HepG2 (cell line): ENCODE measurements around the gene SUMO1. TPM values are rescaled to one million over a fixed set of nuclear protein-coding genes. Genes with fewer than 3 reads are reported as not detected.
A peak's percentile ranks its signal among the peaks of the same experiment; 100 is the strongest.

Source experiments
- ATAC-seq: fragments of 200-7000 bp; cut with Tn5 transposase; 3 replicates; pipeline ENCODE4 v1.9.1; 2020; ENCODE audit warnings: mild to moderate bottlenecking, moderate library complexity
- BruUV-seq: library from RNA; stranded (reverse); fragments of 400-500 nt; replicated peaks from 2 replicates; lab custom pipeline; 2021; lab: Mats Ljungman, UMichigan
- CTCF ChIA-PET: fragments of 300-600 bp; formaldehyde crosslinking; extraction: SDS; loops from one replicate; lab custom pipeline; 2021; ENCODE audit warnings: low total read pairs, inconsistent platforms, low intra/inter-chr PET ratio; lab: Yijun Ruan, JAX
- POLR2A ChIA-PET: fragments of 350-600 bp; sonication (Branson Sonifier 250); formaldehyde crosslinking; loops from one replicate; lab custom pipeline; 2020; ENCODE audit warnings: antibody characterized with exemption, inconsistent platforms; lab: Yijun Ruan, JAX
- DNase-seq: peaks from one replicate; pipeline ENCODE4 v3.0.0-alpha.2; 2015; ENCODE audit warnings: low spot score
- FAIRE-seq: peaks from 3 replicates; lab custom pipeline; 2011; peaks lifted over from hg19 to GRCh38; lab: Jason Lieb, UNC
- H2AFZ ChIP-seq: one replicate; pipeline ENCODE4 v1.6.1; 2011; ENCODE audit warnings: low read length, inconsistent platforms
- H3K27ac ChIP-seq: fragments of 300-600 bp; 3 replicates; pipeline ENCODE4 v1.8.0; 2011; ENCODE audit warnings: mixed run types, mild to moderate bottlenecking, mixed read lengths, low read length, inconsistent platforms; ENCODE audit not compliant: insufficient read depth; ENCODE audit errors: extremely low read length
- H3K27me3 ChIP-seq, 2 experiments: fragments of 200-600 bp in 1 of 2; 2 replicates in 1 of 2; 3 replicates in 1 of 2; pipeline versions ENCODE4 v1.6.0 to v1.8.0; 2011; ENCODE audit warnings: low read length in 2 of 2, mild to moderate bottlenecking in 2 of 2, moderate library complexity in 2 of 2, inconsistent platforms in 1 of 2; ENCODE audit not compliant: insufficient read depth in 2 of 2, control insufficient read depth in 1 of 2
- H3K36me3 ChIP-seq, 2 experiments: fragments of 200-600 bp in 1 of 2; replicated peaks in 1 of 2; 2 replicates in 1 of 2; 3 replicates in 1 of 2; pipeline versions ENCODE4 v1.5.1 to v1.8.0; 2011; ENCODE audit warnings: low read length in 2 of 2, inconsistent platforms in 1 of 2; ENCODE audit not compliant: insufficient read depth in 2 of 2, control insufficient read depth in 1 of 2
- H3K4me1 ChIP-seq: 2 replicates; pipeline ENCODE4 v1.5.1; 2012; ENCODE audit warnings: low read length, inconsistent platforms; ENCODE audit not compliant: insufficient read depth
- H3K4me2 ChIP-seq: 2 replicates; pipeline ENCODE4 v1.6.0; 2011; ENCODE audit warnings: low read depth, low read length, inconsistent platforms
- H3K4me3 ChIP-seq, 3 experiments: fragments of 200-600 bp in 1 of 3; sonication (generic), shearing (Covaris generic) in 1 of 3; replicated peaks in 1 of 3; 2 replicates each; pipeline ENCODE4 v1.5.1; 2011 to 2016; ENCODE audit warnings: low read length in 3 of 3, inconsistent platforms in 2 of 3, low read depth in 2 of 3, mild to moderate bottlenecking in 2 of 3, control low read depth in 1 of 3, mixed read lengths in 1 of 3; ENCODE audit not compliant: insufficient read depth in 1 of 3
- H3K79me2 ChIP-seq: one replicate; pipeline ENCODE4 v1.6.1; 2011; ENCODE audit warnings: low read length, inconsistent platforms; ENCODE audit not compliant: insufficient read depth
- H3K9ac ChIP-seq: 2 replicates; pipeline ENCODE4 v1.6.0; 2011; ENCODE audit warnings: mild to moderate bottlenecking, low read depth, low read length, inconsistent platforms; ENCODE audit not compliant: insufficient read depth
- H3K9me3 ChIP-seq: 2 replicates; pipeline ENCODE4 v1.5.1; 2012; ENCODE audit warnings: mild to moderate bottlenecking, low read length
- H4K20me1 ChIP-seq: 2 replicates; pipeline ENCODE4 v1.6.0; 2011; ENCODE audit warnings: inconsistent platforms, mild to moderate bottlenecking, low read length, moderate library complexity; ENCODE audit not compliant: insufficient read depth
- ATF7 ChIP-seq, 2 experiments: fragments of 450-650 bp in 1 of 2; sonication (generic) in 1 of 2; formaldehyde crosslinking in 1 of 2; IDR thresholded peaks; 2 replicates each; pipeline versions ENCODE4 v1.4.0 to v1.6.1; 2016 to 2020; ENCODE audit warnings: antibody characterized with exemption in 1 of 2, mild to moderate bottlenecking in 1 of 2, missing genetic modification reagents in 1 of 2
- MATR3 ChIP-seq: sonication (generic); formaldehyde crosslinking; IDR thresholded peaks from 2 replicates; pipeline ENCODE4 v1.4.0; 2020; ENCODE audit warnings: missing genetic modification reagents
- NFKBIZ ChIP-seq: IDR thresholded peaks from 2 replicates; pipeline ENCODE4 v1.6.1; 2018; ENCODE audit warnings: missing genetic modification reagents, missing compliant biosample characterization
- SP4 ChIP-seq: sonication (generic); formaldehyde crosslinking; IDR thresholded peaks from 2 replicates; pipeline ENCODE4 v1.8.1; 2023; ENCODE audit warnings: mild to moderate bottlenecking, missing genetic modification reagents
- ZNF558 ChIP-seq: sonication (generic); formaldehyde crosslinking; IDR thresholded peaks from 2 replicates; pipeline ENCODE4 v1.9.0; 2022; ENCODE audit warnings: mild to moderate bottlenecking, missing genetic modification reagents, borderline replicate concordance
- ZNF589 ChIP-seq: sonication (generic); formaldehyde crosslinking; conservative IDR thresholded peaks from 2 replicates; pipeline ENCODE4 v1.8.0; 2022; ENCODE audit warnings: mild to moderate bottlenecking, moderate library complexity, missing genetic modification reagents
- ZNF773 ChIP-seq: sonication (generic); formaldehyde crosslinking; IDR thresholded peaks from 2 replicates; pipeline ENCODE4 v1.4.0; 2020; ENCODE audit warnings: missing genetic modification reagents, borderline replicate concordance
- ZNF816 ChIP-seq: sonication (generic); formaldehyde crosslinking; IDR thresholded peaks from 2 replicates; pipeline ENCODE4 v1.8.0; 2022; ENCODE audit warnings: missing genetic modification reagents, mild to moderate bottlenecking, borderline replicate concordance
- WGBS: methylation state at CpG from one replicate; pipeline ENCODE4 v1.1.6; 2017; ENCODE audit warnings: low lambda C conversion rate; 5-methylcytosine and 5-hydroxymethylcytosine counted together
- in situ Hi-C: cut with HindIII; loops from 2 replicates; pipeline ENCODE4 v1.10.0; 2017; ENCODE audit warnings: low pct_unique_long_range_greater_than_20kb; ENCODE audit not compliant: extremely low pct_ligation_motif_present
- intact Hi-C: fragments of 100-400 bp; cut with micrococcal nuclease; formaldehyde crosslinking; loops from one replicate; pipeline ENCODE4 v1.10.0; 2022; ENCODE audit not compliant: unreplicated experiment
- polyA plus RNA-seq, 8 experiments: library from polyadenylated mRNA; depleted of rRNA in 3 of 8; stranded (reverse) in 7 of 8; unstranded in 1 of 8; fragments of >200 nt; fragmentation: Illumina TruSeq in 4 of 8; extraction: Trizol in 4 of 8; gene quantifications; 2 replicates each; pipeline versions ENCODE4 v1.2.1 to v1.2.3, GENCODE V29; 2011 to 2016; ENCODE audit warnings: low read depth in 4 of 8, missing spikeins in 1 of 8, mixed read lengths in 1 of 8; ENCODE audit not compliant: insufficient read depth in 1 of 8
- total RNA-seq, 5 experiments: library from RNA; depleted of rRNA; stranded (reverse); fragments of >200 nt; fragmentation: Illumina TruSeq; extraction: Trizol; gene quantifications; 2 replicates each; pipeline ENCODE4 v1.2.3, GENCODE V29; 2016; ENCODE audit warnings: low read depth in 1 of 5
- TF ChIP-seq, protein P1 (sequence below): sonication (generic); formaldehyde crosslinking; IDR thresholded peaks from 2 replicates; pipeline ENCODE4 v1.5.1; 2020; ENCODE audit warnings: mild to moderate bottlenecking, missing genetic modification reagents, borderline replicate concordance

Gene SUMO1
- total and polyA plus RNA-seq, 2 of the 13 experiments (the other 11 are each of a cell fraction or from before 2014, with no cell fraction given) = 101 to 173 TPM

DNA sequence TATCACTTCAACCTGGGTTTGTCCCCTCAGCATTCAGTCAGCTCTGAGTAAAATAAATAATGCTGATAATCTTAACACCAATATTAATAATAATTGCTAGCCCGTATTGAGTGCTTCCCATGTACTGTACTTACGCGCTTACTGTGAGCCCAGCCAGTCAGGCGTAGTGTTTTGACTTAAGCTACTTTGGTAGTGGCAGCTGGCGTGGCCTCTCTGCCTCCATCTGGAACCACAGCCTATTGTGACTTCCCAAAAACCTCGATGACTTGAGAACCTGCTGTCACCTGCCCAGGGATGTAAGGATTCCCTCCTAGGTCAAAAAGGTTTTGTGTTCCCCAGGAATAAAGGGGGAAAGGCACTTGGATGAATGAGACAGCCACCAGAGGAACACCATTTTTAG, 53.2 kb downstream of the SUMO1 start:
- intact Hi-C loops = no loop called here
- ATAC-seq = no peak
- no peak overlapping the region for H3K27ac ChIP-seq
- in situ Hi-C loops = loop anchor here (10.0 kb wide), 1 partner anchor 390 kb away; no protein-coding TSS in a partner anchor
- 67% methylated on average over 6 of the region's 6 CpGs for WGBS
- no peaks in the 10 kb centered on the region for H4K20me1 ChIP-seq
- no peak for DNase-seq
- no peak for TF ChIP-seq ZNF816 (CRISPR knock-in tag)
- TF ChIP-seq ZNF773 (CRISPR knock-in tag) = no peak
- TF ChIP-seq SP4 (CRISPR knock-in tag) = no peak
- no peaks in the 10 kb centered on the region for H3K36me3 ChIP-seq
- ChIA-PET CTCF (no interaction called here), POLR2A (no interaction called here)
- no peaks in the 10 kb centered on the region for H3K79me2 ChIP-seq
- H3K27me3 ChIP-seq = no peaks in the 10 kb centered on the region
- FAIRE-seq = no peak
- H2AFZ ChIP-seq = no peak overlapping the region
- no TSS peak for BruUV-seq
- peaks cover 42% of the 10 kb centered on the region for H3K4me1 ChIP-seq
- H3K9ac ChIP-seq = no peak overlapping the region
- H3K4me3 ChIP-seq = no peak overlapping the region
- no peak overlapping the region for H3K4me2 ChIP-seq
- H3K9me3 ChIP-seq = no peaks in the 10 kb centered on the region

DNA sequence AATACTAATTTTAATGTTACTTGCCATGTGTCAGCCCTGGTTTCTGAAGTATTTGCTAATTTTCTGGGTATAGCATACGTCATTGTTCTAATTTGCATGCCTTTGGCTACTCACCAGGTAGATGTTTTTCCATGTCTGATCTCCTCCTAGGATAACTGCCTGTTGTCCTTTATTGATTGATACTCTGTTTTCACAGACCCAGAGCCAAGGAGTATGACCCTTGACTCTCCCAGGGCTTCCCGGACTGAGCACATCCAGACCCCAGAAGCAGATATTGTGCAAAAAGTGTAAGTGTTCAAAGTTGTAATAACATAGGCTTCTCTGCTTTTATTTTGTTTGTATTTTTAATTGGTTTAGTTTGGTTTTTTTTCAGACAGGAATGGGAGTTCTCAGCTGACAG, 53.8 kb downstream of the SUMO1 start:
- intact Hi-C loops (no loop called here), in situ Hi-C loops (loop anchor here (10.0 kb wide), 1 partner anchor 390 kb away; no protein-coding TSS in a partner anchor)
- H4K20me1 ChIP-seq = no peaks in the 10 kb centered on the region
- no peaks in the 10 kb centered on the region for H3K79me2 ChIP-seq
- H3K4me1 ChIP-seq = peaks cover 42% of the 10 kb centered on the region
- peak; percentile 67 for ATAC-seq
- 2% methylated on average over 2 of the region's 2 CpGs for WGBS
- no peaks in the 10 kb centered on the region for H3K27me3 ChIP-seq
- H3K36me3 ChIP-seq = no peaks in the 10 kb centered on the region
- H3K9ac ChIP-seq = no peak overlapping the region
- H3K9me3 ChIP-seq = no peaks in the 10 kb centered on the region
- no TSS peak for BruUV-seq
- DNase-seq = no peak
- no peak overlapping the region for H3K27ac ChIP-seq
- no peak overlapping the region for H3K4me3 ChIP-seq
- ChIA-PET CTCF (no interaction called here), POLR2A (no interaction called here)
- FAIRE-seq = no peak
- H3K4me2 ChIP-seq = no peak overlapping the region
- H2AFZ ChIP-seq = no peak overlapping the region
- TF ChIP-seq NFKBIZ = no peak
- TF ChIP-seq ZNF589 (CRISPR knock-in tag) = no peak
- TF ChIP-seq, protein P1, sequence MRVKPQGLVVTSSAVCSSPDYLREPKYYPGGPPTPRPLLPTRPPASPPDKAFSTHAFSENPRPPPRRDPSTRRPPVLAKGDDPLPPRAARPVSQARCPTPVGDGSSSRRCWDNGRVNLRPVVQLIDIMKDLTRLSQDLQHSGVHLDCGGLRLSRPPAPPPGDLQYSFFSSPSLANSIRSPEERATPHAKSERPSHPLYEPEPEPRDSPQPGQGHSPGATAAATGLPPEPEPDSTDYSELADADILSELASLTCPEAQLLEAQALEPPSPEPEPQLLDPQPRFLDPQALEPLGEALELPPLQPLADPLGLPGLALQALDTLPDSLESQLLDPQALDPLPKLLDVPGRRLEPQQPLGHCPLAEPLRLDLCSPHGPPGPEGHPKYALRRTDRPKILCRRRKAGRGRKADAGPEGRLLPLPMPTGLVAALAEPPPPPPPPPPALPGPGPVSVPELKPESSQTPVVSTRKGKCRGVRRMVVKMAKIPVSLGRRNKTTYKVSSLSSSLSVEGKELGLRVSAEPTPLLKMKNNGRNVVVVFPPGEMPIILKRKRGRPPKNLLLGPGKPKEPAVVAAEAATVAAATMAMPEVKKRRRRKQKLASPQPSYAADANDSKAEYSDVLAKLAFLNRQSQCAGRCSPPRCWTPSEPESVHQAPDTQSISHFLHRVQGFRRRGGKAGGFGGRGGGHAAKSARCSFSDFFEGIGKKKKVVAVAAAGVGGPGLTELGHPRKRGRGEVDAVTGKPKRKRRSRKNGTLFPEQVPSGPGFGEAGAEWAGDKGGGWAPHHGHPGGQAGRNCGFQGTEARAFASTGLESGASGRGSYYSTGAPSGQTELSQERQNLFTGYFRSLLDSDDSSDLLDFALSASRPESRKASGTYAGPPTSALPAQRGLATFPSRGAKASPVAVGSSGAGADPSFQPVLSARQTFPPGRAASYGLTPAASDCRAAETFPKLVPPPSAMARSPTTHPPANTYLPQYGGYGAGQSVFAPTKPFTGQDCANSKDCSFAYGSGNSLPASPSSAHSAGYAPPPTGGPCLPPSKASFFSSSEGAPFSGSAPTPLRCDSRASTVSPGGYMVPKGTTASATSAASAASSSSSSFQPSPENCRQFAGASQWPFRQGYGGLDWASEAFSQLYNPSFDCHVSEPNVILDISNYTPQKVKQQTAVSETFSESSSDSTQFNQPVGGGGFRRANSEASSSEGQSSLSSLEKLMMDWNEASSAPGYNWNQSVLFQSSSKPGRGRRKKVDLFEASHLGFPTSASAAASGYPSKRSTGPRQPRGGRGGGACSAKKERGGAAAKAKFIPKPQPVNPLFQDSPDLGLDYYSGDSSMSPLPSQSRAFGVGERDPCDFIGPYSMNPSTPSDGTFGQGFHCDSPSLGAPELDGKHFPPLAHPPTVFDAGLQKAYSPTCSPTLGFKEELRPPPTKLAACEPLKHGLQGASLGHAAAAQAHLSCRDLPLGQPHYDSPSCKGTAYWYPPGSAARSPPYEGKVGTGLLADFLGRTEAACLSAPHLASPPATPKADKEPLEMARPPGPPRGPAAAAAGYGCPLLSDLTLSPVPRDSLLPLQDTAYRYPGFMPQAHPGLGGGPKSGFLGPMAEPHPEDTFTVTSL (CRISPR knock-in tag) = 0 out of 2 replicates have a peak, but pooled peaks have one; percentile 24
- no peak for TF ChIP-seq ZNF558
- TF ChIP-seq MATR3 (CRISPR knock-in tag) = no peak
- TF ChIP-seq ATF7 (IDR thresholded peaks at IDR 0.05) = peak; percentile 36; the same call in 1 of the 2 replicates
- TF ChIP-seq ATF7 (CRISPR knock-in tag; IDR thresholded peaks at IDR 0.05) = no peak
